ENCODE measurements around the gene ZNF600.
"Not testable (repeated sequence)": the region's sequence is repeated elsewhere in the genome, so short reads cannot be mapped to it uniquely, and the experiment has no call there.

ZNF600 gene

DNA sequence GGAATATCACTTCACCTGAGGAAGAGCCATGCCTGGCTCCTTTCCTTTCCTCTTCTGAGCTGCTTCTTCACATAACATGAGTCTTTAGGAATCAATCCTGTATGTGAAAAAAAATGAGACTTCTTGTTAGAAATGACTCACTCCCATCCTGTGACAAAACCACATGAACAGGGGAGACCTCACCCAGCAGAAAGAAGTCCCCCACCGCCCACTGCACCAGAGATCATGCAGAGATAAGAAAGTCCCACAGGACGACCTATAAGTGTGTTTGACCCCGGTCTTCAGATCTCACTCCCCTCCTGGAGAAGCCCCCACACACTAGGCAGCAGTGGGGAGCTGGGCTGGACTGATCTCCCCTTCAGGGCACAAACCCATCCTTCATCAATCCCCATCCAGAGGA is 7.8 kb downstream of the ZNF600 start:
- Histone ChIP-seq H3K4me1 (ENCODE audit: low read depth, poor library complexity, severe bottlenecking) (no peaks in the 10 kb centered on the region), H3K9ac (no peak overlapping the region), H3K79me2 (ENCODE audit: insufficient read depth, low read depth) (no peaks in the 10 kb centered on the region), H3K4me3 (IDR thresholded peaks at IDR 0.05; ENCODE audit: insufficient read depth, low read depth, low read length) (no peak overlapping the region), H3K4me2 (no peak overlapping the region), H2AFZ (ENCODE audit: low read depth) (no peak overlapping the region), H3K27ac (no peak overlapping the region), H4K20me1 (ENCODE audit: insufficient read depth) (no peaks in the 10 kb centered on the region), H3K27me3 (ENCODE audit: insufficient read depth, low read depth) (no peaks in the 10 kb centered on the region), H3K36me3 (ENCODE audit: insufficient read depth) (no peaks in the 10 kb centered on the region)
- TF ChIP-seq, protein P1, sequence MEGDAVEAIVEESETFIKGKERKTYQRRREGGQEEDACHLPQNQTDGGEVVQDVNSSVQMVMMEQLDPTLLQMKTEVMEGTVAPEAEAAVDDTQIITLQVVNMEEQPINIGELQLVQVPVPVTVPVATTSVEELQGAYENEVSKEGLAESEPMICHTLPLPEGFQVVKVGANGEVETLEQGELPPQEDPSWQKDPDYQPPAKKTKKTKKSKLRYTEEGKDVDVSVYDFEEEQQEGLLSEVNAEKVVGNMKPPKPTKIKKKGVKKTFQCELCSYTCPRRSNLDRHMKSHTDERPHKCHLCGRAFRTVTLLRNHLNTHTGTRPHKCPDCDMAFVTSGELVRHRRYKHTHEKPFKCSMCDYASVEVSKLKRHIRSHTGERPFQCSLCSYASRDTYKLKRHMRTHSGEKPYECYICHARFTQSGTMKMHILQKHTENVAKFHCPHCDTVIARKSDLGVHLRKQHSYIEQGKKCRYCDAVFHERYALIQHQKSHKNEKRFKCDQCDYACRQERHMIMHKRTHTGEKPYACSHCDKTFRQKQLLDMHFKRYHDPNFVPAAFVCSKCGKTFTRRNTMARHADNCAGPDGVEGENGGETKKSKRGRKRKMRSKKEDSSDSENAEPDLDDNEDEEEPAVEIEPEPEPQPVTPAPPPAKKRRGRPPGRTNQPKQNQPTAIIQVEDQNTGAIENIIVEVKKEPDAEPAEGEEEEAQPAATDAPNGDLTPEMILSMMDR (conservative IDR thresholded peaks at IDR 0.05; ENCODE audit: low read depth, low read length), result no peak

DNA sequence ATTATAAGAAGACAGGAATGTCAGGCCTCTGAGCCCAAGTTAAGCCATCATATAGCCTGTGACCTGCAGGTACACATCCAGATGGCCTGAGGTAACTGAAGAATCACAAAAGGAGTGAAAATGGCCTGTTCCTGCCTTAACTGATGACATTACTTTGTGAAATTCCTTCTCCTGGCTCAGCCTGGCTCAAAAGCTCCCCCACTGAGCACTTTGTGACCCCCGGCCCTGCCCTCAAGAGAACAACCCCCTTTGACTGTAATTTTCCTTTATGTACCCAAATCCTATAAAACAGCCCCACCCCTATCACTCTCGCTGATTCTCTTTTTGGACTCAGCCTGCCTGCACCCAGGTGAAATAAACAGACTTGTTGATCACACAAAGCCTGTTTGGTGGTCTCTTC is 30.1 kb downstream of the ZNF600 start:
- H3K9ac ChIP-seq; H2AFZ ChIP-seq (ENCODE audit: low read depth); H3K36me3 ChIP-seq (ENCODE audit: insufficient read depth); H3K4me1 ChIP-seq (ENCODE audit: low read depth, poor library complexity, severe bottlenecking); H3K27ac ChIP-seq; H3K4me3 ChIP-seq (IDR thresholded peaks at IDR 0.05; ENCODE audit: insufficient read depth, low read depth, low read length); H4K20me1 ChIP-seq (ENCODE audit: insufficient read depth); H3K79me2 ChIP-seq (ENCODE audit: insufficient read depth, low read depth); H3K27me3 ChIP-seq (ENCODE audit: insufficient read depth, low read depth); H3K4me2 ChIP-seq: not testable (repeated sequence)

DNA sequence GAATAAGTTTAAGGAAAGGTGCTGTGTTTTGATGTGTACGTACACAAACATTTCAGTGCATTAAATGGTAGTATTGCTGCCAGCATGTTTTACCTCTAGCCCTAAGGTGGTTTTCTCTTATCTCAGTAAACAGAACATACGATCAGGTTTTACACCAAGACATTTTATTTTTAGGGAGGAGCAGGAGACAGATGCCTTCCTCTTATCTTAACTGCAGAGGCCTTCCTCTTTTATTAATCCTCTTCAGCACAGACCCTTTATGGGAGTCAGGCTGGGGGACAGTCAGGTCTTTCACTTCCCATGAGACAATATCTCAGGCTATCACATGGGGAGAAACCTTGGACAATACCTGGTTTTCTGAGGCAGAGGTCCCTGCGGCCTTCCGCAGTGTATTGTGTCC is 36.8 kb downstream of the ZNF600 start:
- TF ChIP-seq, protein P1 (conservative IDR thresholded peaks at IDR 0.05; ENCODE audit: low read depth, low read length), result no peak
- Histone ChIP-seq H3K27ac (no peak overlapping the region), H3K79me2 (ENCODE audit: insufficient read depth, low read depth) (no peaks in the 10 kb centered on the region), H3K4me2 (no peak overlapping the region), H4K20me1 (ENCODE audit: insufficient read depth) (no peaks in the 10 kb centered on the region), H3K36me3 (ENCODE audit: insufficient read depth) (no peaks in the 10 kb centered on the region), H3K27me3 (ENCODE audit: insufficient read depth, low read depth) (no peaks in the 10 kb centered on the region), H3K4me3 (IDR thresholded peaks at IDR 0.05; ENCODE audit: insufficient read depth, low read depth, low read length) (no peak overlapping the region), H2AFZ (ENCODE audit: low read depth) (no peak overlapping the region), H3K9ac (no peak overlapping the region), H3K4me1 (ENCODE audit: low read depth, poor library complexity, severe bottlenecking) (no peaks in the 10 kb centered on the region)

DNA sequence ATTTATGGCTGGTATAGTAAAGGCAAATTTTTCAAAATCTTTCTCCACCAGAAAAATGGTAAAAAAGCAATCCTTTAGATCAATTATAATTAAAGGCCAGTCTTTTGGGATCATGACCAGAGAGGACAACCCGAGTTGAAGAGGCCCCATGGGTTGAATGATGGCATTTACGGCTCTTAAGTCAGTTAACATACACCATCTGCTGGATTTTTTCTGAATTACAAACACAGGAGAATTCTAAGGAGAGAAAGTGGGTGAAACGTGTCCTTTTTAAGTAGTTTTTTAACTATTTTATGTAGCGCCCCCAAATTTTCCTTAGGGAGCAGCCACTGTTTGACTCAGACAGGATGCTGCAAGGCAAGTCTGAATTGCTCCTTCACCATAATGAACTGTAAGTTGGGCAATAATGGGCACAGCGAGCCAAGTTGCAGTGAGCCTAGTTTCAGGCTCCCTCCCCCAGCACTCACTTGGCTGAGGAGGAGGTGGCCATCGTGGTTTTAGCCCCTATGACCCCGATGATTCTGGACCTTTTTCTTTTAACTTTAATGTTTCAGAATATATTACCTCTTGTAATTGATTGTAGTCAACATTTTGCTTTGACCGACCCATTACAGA is 38.1 kb downstream of the ZNF600 start:
- Histone ChIP-seq H3K27me3 (ENCODE audit: insufficient read depth, low read depth) (no peaks in the 10 kb centered on the region), H4K20me1 (ENCODE audit: insufficient read depth) (no peaks in the 10 kb centered on the region), H3K27ac (no peak overlapping the region), H3K4me1 (ENCODE audit: low read depth, poor library complexity, severe bottlenecking) (no peaks in the 10 kb centered on the region), H2AFZ (ENCODE audit: low read depth) (no peak overlapping the region), H3K36me3 (ENCODE audit: insufficient read depth) (no peaks in the 10 kb centered on the region), H3K4me3 (IDR thresholded peaks at IDR 0.05; ENCODE audit: insufficient read depth, low read depth, low read length) (no peak overlapping the region), H3K4me2 (no peak overlapping the region), H3K79me2 (ENCODE audit: insufficient read depth, low read depth) (no peaks in the 10 kb centered on the region), H3K9ac (no peak overlapping the region)
- TF ChIP-seq, protein P1 (conservative IDR thresholded peaks at IDR 0.05; ENCODE audit: low read depth, low read length), result peak; percentile 33; the same call in 1 of the 2 replicates

DNA sequence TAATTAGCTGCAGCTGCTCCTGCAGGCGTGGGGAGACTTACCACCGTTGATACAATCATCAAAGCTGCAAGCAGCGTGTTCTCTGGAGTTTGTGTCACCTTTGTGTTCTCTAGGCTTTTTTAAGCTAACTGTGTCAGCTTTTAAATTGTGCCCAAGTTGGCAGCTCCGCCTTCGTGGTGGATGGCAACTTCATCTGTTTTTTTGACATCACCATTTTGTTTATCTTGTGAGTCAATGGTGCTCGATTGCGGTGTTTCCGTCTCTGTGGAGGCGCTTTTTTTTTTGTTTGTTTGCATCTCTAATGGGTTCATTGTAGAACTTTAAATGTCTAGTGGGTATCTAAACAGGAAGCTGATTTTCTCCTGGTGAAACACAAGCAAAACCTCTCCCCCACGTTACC is 40.7 kb downstream of the ZNF600 start:
- not testable (repeated sequence) for H3K79me2 ChIP-seq (ENCODE audit: insufficient read depth, low read depth); H3K4me3 ChIP-seq (IDR thresholded peaks at IDR 0.05; ENCODE audit: insufficient read depth, low read depth, low read length); H3K4me2 ChIP-seq; H3K36me3 ChIP-seq (ENCODE audit: insufficient read depth); H3K27ac ChIP-seq; H4K20me1 ChIP-seq (ENCODE audit: insufficient read depth); H3K27me3 ChIP-seq (ENCODE audit: insufficient read depth, low read depth); H3K9ac ChIP-seq; H2AFZ ChIP-seq (ENCODE audit: low read depth); H3K4me1 ChIP-seq (ENCODE audit: low read depth, poor library complexity, severe bottlenecking)
